NCI-H2107 treated with DMSO at 0.1 percent for 48 hours (cell line): ENCODE results near the gene KBTBD3.
"Not testable (repeated sequence)": the region's sequence is repeated elsewhere in the genome, so short reads cannot be mapped to it uniquely, and the experiment has no call there.

Experiments
- DNase-seq: peaks from one replicate; lab custom pipeline; 2025; ENCODE audit not compliant: unreplicated experiment; lab: John Stamatoyannopoulos, UW

Gene KBTBD3

GRCh38 chr11:106061954-106062949, 14.9 kb downstream of the KBTBD3 start:
- no peak for DNase-seq

GRCh38 chr11:106061249-106061784, 15.8 kb downstream of the KBTBD3 start:
- DNase-seq: no peak

GRCh38 chr11:106059617-106060016, 17.5 kb downstream of the KBTBD3 start:
- DNase-seq: no peak

- DNase-seq: not testable (repeated sequence)
Measured at GRCh38 chr11:106058377-106058776, 18.8 kb downstream of the KBTBD3 start.

GRCh38 chr11:106051103-106051502, 26.0 kb downstream of the KBTBD3 start:
- no peak for DNase-seq

- DNase-seq: no peak
Measured at GRCh38 chr11:106049727-106050476, 27.2 kb downstream of the KBTBD3 start.

GRCh38 chr11:106047631-106048030, 29.5 kb downstream of the KBTBD3 start:
- DNase-seq: no peak

GRCh38 chr11:106043540-106043939, 33.6 kb downstream of the KBTBD3 start:
- DNase-seq: no peak

GRCh38 chr11:106032861-106033260, 44.3 kb downstream of the KBTBD3 start:
- no peak for DNase-seq

- no peak for DNase-seq
Measured at GRCh38 chr11:106031936-106032335, 45.2 kb downstream of the KBTBD3 start.

- no peak for DNase-seq
Measured at GRCh38 chr11:106031202-106031810, 45.8 kb downstream of the KBTBD3 start.

- no peak for DNase-seq
Measured at GRCh38 chr11:106030609-106031008, 46.5 kb downstream of the KBTBD3 start.

- no peak for DNase-seq
Measured at GRCh38 chr11:106022795-106023275, 54.3 kb downstream of the KBTBD3 start.

GRCh38 chr11:106021967-106022794, 55.0 kb downstream of the KBTBD3 start, which contains the start of gene MSANTD4:
TSS of gene MSANTD4 (minus strand) at chr11:106022240. CDS start at chr11:106010917, 11,323 bp downstream.
- DNase-seq: peak; percentile 96

- no peak for DNase-seq
Measured at GRCh38 chr11:106021181-106021966, 55.8 kb downstream of the KBTBD3 start.

- no peak for DNase-seq
Measured at GRCh38 chr11:106017093-106017492, 60.1 kb downstream of the KBTBD3 start.

- no peak for DNase-seq
Measured at GRCh38 chr11:106015066-106015465, 62.1 kb downstream of the KBTBD3 start.

GRCh38 chr11:106014620-106015019, 62.5 kb downstream of the KBTBD3 start:
- no peak for DNase-seq

- DNase-seq: no peak
Measured at GRCh38 chr11:106014035-106014434, 63.1 kb downstream of the KBTBD3 start.
